Left cardiac atrium (tissue), 4 donors: ENCODE measurements around the gene ALPL. TPM values are rescaled to one million over a fixed set of nuclear protein-coding genes. Genes with fewer than 3 reads are reported as not detected.
"Not testable (repeated sequence)": the region's sequence is repeated elsewhere in the genome, so short reads cannot be mapped to it uniquely, and the experiment has no call there.

ENCODE experiments used
- ATAC-seq, 2 donors: fragments of 200-7000 bp; cut with Tn5 transposase; one replicate each; pipeline ENCODE4 v1.9.1; 2020; ENCODE audit warnings: mild to moderate bottlenecking in 2 of 2, moderate library complexity in 2 of 2
- DNase-seq: peaks from one replicate; pipeline ENCODE4 v3.0.0-alpha.2; 2020
- intact Hi-C, 2 donors: fragments of 100-400 bp; cut with DNase I; formaldehyde crosslinking; loops; one replicate each; pipeline versions ENCODE4 v1.14.1 to v1.15.1; 2022 to 2023
- long read RNA-seq: library from polyadenylated mRNA; unstranded; transcript quantifications from one replicate; pipeline ENCODE4 v2.0.0, GENCODE V29; 2021
- total RNA-seq, 2 donors: library from RNA; stranded (reverse); fragmentation: NEBNext Ultra II Directional; extraction: Animal tissue kit (Norgen Biotek cat#: 25700); gene quantifications; one replicate each; pipeline ENCODE4 v1.2.1, GENCODE V29; 2021
- donor health status: DM: no; HTN: yes; CAD: no.
- donor health status: DM: no; HTN: yes; CAD: no; lungs with severe emphysema.
- donor health status: DM: yes; HTN: yes; CAD: no.
- donor health status: Dilated cardiomyopathy.

ALPL gene
- total RNA-seq = 10 to 100 TPM; 14.7 to 38.5 TPM
- long read RNA-seq, transcript ALPL-204 (12 exons, 2,589 nt) = major isoform, 22 of 35 reads
- long read RNA-seq, partial matches to known transcripts = 9 of 35 reads
- long read RNA-seq, other reads (novel, unspliced or antisense) = 2 of 35 reads

- intact Hi-C loops = loop anchor here (2.0 to 10.0 kb wide), 4 partner anchors 65 to 145 kb away; no protein-coding TSS in a partner anchor
- DNase-seq (peak; percentile 33), ATAC-seq (no peak)
These were observed at the start of gene ALPL for GRCh38 chr1:21509351-21510112. TSS of gene ALPL (plus strand) at chr1:21509423. CDS start at chr1:21554082, 44,659 bp downstream.

GRCh38 chr1:21465127-21465526 lies 44.1 kb upstream of the ALPL start:
- DNase-seq, ATAC-seq, intact Hi-C loops: not testable (repeated sequence)

GRCh38 chr1:21467946-21468345 lies 41.3 kb upstream of the ALPL start:
- intact Hi-C loops, ATAC-seq, DNase-seq: not testable (repeated sequence)

GRCh38 chr1:21468599-21468998 lies 40.6 kb upstream of the ALPL start:
- DNase-seq (peak; percentile 28), ATAC-seq (no peak)
- intact Hi-C loops = no loop called here

GRCh38 chr1:21469581-21469980 lies 39.6 kb upstream of the ALPL start:
- DNase-seq (no peak), ATAC-seq (no peak)
- intact Hi-C loops = no loop called here

GRCh38 chr1:21472861-21473260 lies 36.4 kb upstream of the ALPL start:
- intact Hi-C loops = no loop called here
- ATAC-seq (no peak), DNase-seq (no peak)

- no peak for DNase-seq
- ATAC-seq = no peak
- intact Hi-C loops = no loop called here
These were observed 30.9 kb upstream of the ALPL start for GRCh38 chr1:21478356-21478755.

- intact Hi-C loops, DNase-seq, ATAC-seq: not testable (repeated sequence)
These were observed 25.3 kb upstream of the ALPL start for GRCh38 chr1:21483881-21484280.

- no peak for ATAC-seq
- intact Hi-C loops = no loop called here
- no peak for DNase-seq
These were observed 20.1 kb upstream of the ALPL start for GRCh38 chr1:21489146-21489545.

- intact Hi-C loops = loop anchor here in 1 of 2 donors (10.0 kb wide), 1 partner anchor 266 kb away; no protein-coding TSS in a partner anchor
- no peak for DNase-seq
- ATAC-seq = peak; percentile 41 to 73
These were observed 18.3 kb upstream of the ALPL start for GRCh38 chr1:21490774-21491487.

GRCh38 chr1:21491488-21492355 lies 17.5 kb upstream of the ALPL start:
- DNase-seq = no peak
- ATAC-seq = peak in 1 of 2 donors; percentile 30
- intact Hi-C loops = loop anchor here in 1 of 2 donors (10.0 kb wide), 1 partner anchor 267 kb away; no protein-coding TSS in a partner anchor

GRCh38 chr1:21492356-21492625 lies 16.9 kb upstream of the ALPL start:
- intact Hi-C loops = loop anchor here in 1 of 2 donors (10.0 kb wide), 1 partner anchor 267 kb away; no protein-coding TSS in a partner anchor
- ATAC-seq (no peak), DNase-seq (no peak)

GRCh38 chr1:21494196-21494595 lies 15.0 kb upstream of the ALPL start:
- no peak for ATAC-seq
- no peak for DNase-seq
- intact Hi-C loops = loop anchor here in 1 of 2 donors (10.0 kb wide), 1 partner anchor 269 kb away; no protein-coding TSS in a partner anchor

- intact Hi-C loops = loop anchor here in 1 of 2 donors (10.0 kb wide), 1 partner anchor 271 kb away; no protein-coding TSS in a partner anchor
- ATAC-seq (no peak), DNase-seq (no peak)
These were observed 13.9 kb upstream of the ALPL start for GRCh38 chr1:21495225-21495820.

- DNase-seq (no peak), ATAC-seq (no peak)
- intact Hi-C loops = loop anchor here in 1 of 2 donors (10.0 kb wide), 1 partner anchor 271 kb away; no protein-coding TSS in a partner anchor
These were observed 13.2 kb upstream of the ALPL start for GRCh38 chr1:21496063-21496462.

GRCh38 chr1:21496886-21497285 lies 12.3 kb upstream of the ALPL start:
- intact Hi-C loops = loop anchor here in 1 of 2 donors (10.0 kb wide), 1 partner anchor 272 kb away; no protein-coding TSS in a partner anchor
- ATAC-seq (no peak), DNase-seq (no peak)

GRCh38 chr1:21497466-21498061 lies 11.7 kb upstream of the ALPL start:
- DNase-seq (no peak), ATAC-seq (no peak)
- intact Hi-C loops = loop anchor here in 1 of 2 donors (10.0 kb wide), 1 partner anchor 273 kb away; no protein-coding TSS in a partner anchor
